Measurements from ENCODE around the gene DPH1. TPM values are rescaled to one million over a fixed set of nuclear protein-coding genes. Genes with fewer than 3 reads are reported as not detected.
A peak's percentile ranks its signal among the peaks of the same experiment; 100 is the strongest.

DPH1 gene
- polyA plus RNA-seq, 1 of the 3 experiments (the other 2 are of a cell fraction) = 36.2 TPM

DNA sequence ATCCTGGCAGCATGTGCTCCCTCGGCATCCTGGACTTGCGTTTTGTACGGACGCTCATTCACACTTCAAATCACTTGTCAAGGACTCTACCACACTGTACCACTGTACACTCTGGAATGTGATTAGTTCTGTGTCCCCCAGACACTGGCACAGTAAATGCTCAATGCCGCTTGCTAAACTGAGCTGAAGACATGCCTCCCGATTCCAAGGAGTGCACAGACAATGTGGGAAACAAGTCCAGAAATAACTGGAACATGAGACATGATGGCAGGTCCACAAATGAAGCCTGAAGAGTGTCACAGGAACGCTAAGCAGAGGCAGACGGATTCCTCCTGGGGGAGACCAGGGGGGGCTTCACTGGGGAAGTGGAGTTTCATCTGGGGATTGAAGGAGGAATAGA is 47.1 kb downstream of the DPH1 start:
- Histone ChIP-seq H4K20me1 (ENCODE audit: insufficient read depth) (no peaks in the 10 kb centered on the region), H3K9me2 (no peaks in the 10 kb centered on the region), H3K4me2 (no peak overlapping the region), H3F3A (replicated peaks; ENCODE audit: insufficient read depth) (peaks cover 7% of the 10 kb centered on the region), H3K9me3 (no peaks in the 10 kb centered on the region), H3K27me3 (ENCODE audit: insufficient read depth) (no peaks in the 10 kb centered on the region), H3K4me1 (ENCODE audit: control insufficient read depth in 1 of 2, insufficient read depth in 2 of 2, low read depth in 1 of 2, low read length in 1 of 2) (peaks cover 5 to 52% of the 10 kb centered on the region in 2 experiments; a peak in 3 of 4 replicates), H3K36me3 (replicated peaks in 1 of 2; ENCODE audit: control insufficient read depth in 1 of 2, insufficient read depth in 2 of 2, low read length in 1 of 2) (peaks cover 15 to 21% of the 10 kb centered on the region in 2 experiments), H2AFZ (ENCODE audit: low read depth) (no peak overlapping the region), H3K79me2 (ENCODE audit: insufficient read depth) (peaks cover 6% of the 10 kb centered on the region; the same call in 1 of the 2 replicates), H3K4me3 (ENCODE audit: low read depth in 2 of 2, low read length in 1 of 2) (no peak overlapping the region), H3K9ac (no peak overlapping the region), H3K27ac (ENCODE audit: low read depth in 2 of 2, low read length in 1 of 2) (peak overlapping the region; percentile 12 to 95; a peak in 3 of 4 replicates)
- CTCF ChIA-PET = interaction anchor here (1.0 to 3.4 kb wide), 4 partner anchors 8 to 167 kb away, joined by 3 to 21 read pairs (median 6); partner anchors contain the start of gene HIC1
- WGBS (ENCODE audit: low lambda C conversion rate) = 95% methylated on average over 8 of the region's 8 CpGs
- TF ChIP-seq TAF1 (IDR thresholded peaks at IDR 0.05; ENCODE audit: borderline replicate concordance, low read depth, low read length) = no peak
- no peak for TF ChIP-seq ZBTB33 (IDR thresholded peaks at IDR 0.05; ENCODE audit: borderline replicate concordance, low read depth)
- no peak for TF ChIP-seq NFIC (IDR thresholded peaks at IDR 0.05; ENCODE audit: borderline replicate concordance)
- no peak for TF ChIP-seq FOXM1 (IDR thresholded peaks at IDR 0.05; ENCODE audit: low read depth)
- TF ChIP-seq NRF1 (IDR thresholded peaks at IDR 0.05; ENCODE audit: low read depth, low read length) = no peak
- no peak for TF ChIP-seq FOXJ3 (CRISPR knock-in tag; IDR thresholded peaks at IDR 0.05)
- no peak for TF ChIP-seq RXRA (IDR thresholded peaks at IDR 0.05; ENCODE audit: borderline replicate concordance, low read depth)
- DNase-seq = no peak
- POLR2A ChIA-PET = no interaction called here

DNA sequence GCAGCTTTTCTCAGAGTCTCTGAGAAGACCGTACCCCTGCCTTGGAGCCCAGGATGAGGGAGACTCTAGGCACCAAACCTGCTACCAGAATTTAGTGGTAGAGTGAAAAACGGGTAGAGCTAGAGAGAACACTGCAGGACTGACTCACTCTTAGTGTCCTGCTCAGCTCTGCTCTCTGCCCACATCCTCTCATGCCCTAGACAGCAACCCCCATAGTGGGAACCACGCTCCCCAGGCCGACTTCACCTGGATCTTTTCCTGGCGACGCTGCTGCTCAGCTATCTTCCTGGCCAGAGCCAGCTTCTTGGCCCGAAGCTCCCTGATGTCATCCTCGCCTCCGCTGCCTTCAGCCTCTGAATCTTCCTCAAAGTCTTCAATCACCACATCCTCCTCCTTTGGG is 51.6 kb downstream of the DPH1 start:
- ChIA-PET POLR2A (no interaction called here), CTCF (interaction anchor here (0.7 to 2.6 kb wide), 7 partner anchors 12 to 163 kb away, joined by 3 to 23 read pairs (median 3); partner anchors contain the start of gene HIC1)
- Histone ChIP-seq H3K27ac (ENCODE audit: low read depth in 2 of 2, low read length in 1 of 2) (peak overlapping the region; percentile 61 to 89), H3F3A (replicated peaks; ENCODE audit: insufficient read depth) (peaks cover 12% of the 10 kb centered on the region), H4K20me1 (ENCODE audit: insufficient read depth) (no peaks in the 10 kb centered on the region), H3K4me3 (ENCODE audit: low read depth in 2 of 2, low read length in 1 of 2) (no peak overlapping the region), H3K79me2 (ENCODE audit: insufficient read depth) (peaks cover 6% of the 10 kb centered on the region; the same call in 1 of the 2 replicates), H3K36me3 (replicated peaks in 1 of 2; ENCODE audit: control insufficient read depth in 1 of 2, insufficient read depth in 2 of 2, low read length in 1 of 2) (peaks cover 13 to 16% of the 10 kb centered on the region in 2 experiments), H3K9me2 (no peaks in the 10 kb centered on the region), H3K27me3 (ENCODE audit: insufficient read depth) (no peaks in the 10 kb centered on the region), H3K4me2 (no peak overlapping the region), H3K9ac (no peak overlapping the region; the same call in 1 of the 2 replicates), H3K4me1 (ENCODE audit: control insufficient read depth in 1 of 2, insufficient read depth in 2 of 2, low read depth in 1 of 2, low read length in 1 of 2) (peaks cover 17 to 71% of the 10 kb centered on the region in 2 experiments), H2AFZ (ENCODE audit: low read depth) (no peak overlapping the region), H3K9me3 (no peaks in the 10 kb centered on the region)
- no peak for TF ChIP-seq EP300 (IDR thresholded peaks at IDR 0.05; ENCODE audit: borderline replicate concordance in 1 of 2, low read depth in 1 of 2, low read length in 1 of 2)
- TF ChIP-seq FOSL2 (IDR thresholded peaks at IDR 0.05; ENCODE audit: borderline replicate concordance, low read depth) = no peak
- no peak for TF ChIP-seq TEAD4 (IDR thresholded peaks at IDR 0.05; ENCODE audit: borderline replicate concordance, insufficient read depth)
- TF ChIP-seq USF1 (IDR thresholded peaks at IDR 0.05; ENCODE audit: borderline replicate concordance, low read depth) = no peak
- no peak for TF ChIP-seq EZH2phosphoT487 (IDR thresholded peaks at IDR 0.05; ENCODE audit: borderline replicate concordance, low read depth)
- no peak for TF ChIP-seq ZBTB33 (IDR thresholded peaks at IDR 0.05; ENCODE audit: borderline replicate concordance, low read depth)
- TF ChIP-seq JUND (IDR thresholded peaks at IDR 0.05) = no peak
- no peak for TF ChIP-seq MXI1 (IDR thresholded peaks at IDR 0.05; ENCODE audit: low read depth, low read length)
- no peak for TF ChIP-seq GATA2 (CRISPR knock-in tag; IDR thresholded peaks at IDR 0.05)
- no peak for TF ChIP-seq IRF3 (IDR thresholded peaks at IDR 0.05; ENCODE audit: low read depth, low read length)
- no peak for TF ChIP-seq MEF2A (IDR thresholded peaks at IDR 0.05; ENCODE audit: borderline replicate concordance, low read depth)
- no peak for TF ChIP-seq RAD21 (IDR thresholded peaks at IDR 0.05; ENCODE audit: low read length)
- no peak for DNase-seq
- WGBS (ENCODE audit: low lambda C conversion rate) = 82% methylated on average over 9 of the region's 9 CpGs

Measured in SK-N-SH (cell line).